GM20000 (cell line): ENCODE results near the gene PRMT7.

Experiments
- DNase-seq: peaks from one replicate; pipeline ENCODE4 v3.0.0; 2012; ENCODE audit warnings: low spot score
- CTCF ChIP-seq: IDR thresholded peaks from 2 replicates; pipeline ENCODE4 v1.5.1; 2012; ENCODE audit warnings: mild to moderate bottlenecking, control low read depth; ENCODE audit errors: extremely low read depth, missing control alignments

PRMT7 gene

GRCh38 chr16:68290450-68290849 is 20.4 kb upstream of the PRMT7 start:
- TF ChIP-seq CTCF = no peak
- DNase-seq = no peak

- TF ChIP-seq CTCF = no peak
- no peak for DNase-seq
Observed at GRCh38 chr16:68291227-68291626, 19.6 kb upstream of the PRMT7 start.

- DNase-seq = no peak
- TF ChIP-seq CTCF = no peak
Observed at GRCh38 chr16:68292425-68292824, 18.4 kb upstream of the PRMT7 start.

- DNase-seq = no peak
- TF ChIP-seq CTCF = no peak
Observed at GRCh38 chr16:68296291-68296690, 14.5 kb upstream of the PRMT7 start.

- TF ChIP-seq CTCF = no peak
- no peak for DNase-seq
Observed at GRCh38 chr16:68296693-68297092, 14.1 kb upstream of the PRMT7 start.

- no peak for TF ChIP-seq CTCF
- no peak for DNase-seq
Observed at GRCh38 chr16:68297908-68298307, 12.9 kb upstream of the PRMT7 start.

GRCh38 chr16:68298312-68298711 is 12.5 kb upstream of the PRMT7 start:
- no peak for DNase-seq
- TF ChIP-seq CTCF = no peak
